Epithelial cell of prostate (primary cell): ENCODE results near the gene SMIM44.
"Not testable (repeated sequence)": the region's sequence is repeated elsewhere in the genome, so short reads cannot be mapped to it uniquely, and the experiment has no call there.

Experiments used
- DNase-seq: peaks from one replicate; pipeline ENCODE4 v3.0.0-alpha.2; 2011; ENCODE audit warnings: low read depth, low spot score
- H3K27ac ChIP-seq: fragments of 450-650 bp; 2 replicates; pipeline ENCODE4 v1.5.1; 2017; ENCODE audit warnings: mild to moderate bottlenecking

Gene SMIM44

DNA sequence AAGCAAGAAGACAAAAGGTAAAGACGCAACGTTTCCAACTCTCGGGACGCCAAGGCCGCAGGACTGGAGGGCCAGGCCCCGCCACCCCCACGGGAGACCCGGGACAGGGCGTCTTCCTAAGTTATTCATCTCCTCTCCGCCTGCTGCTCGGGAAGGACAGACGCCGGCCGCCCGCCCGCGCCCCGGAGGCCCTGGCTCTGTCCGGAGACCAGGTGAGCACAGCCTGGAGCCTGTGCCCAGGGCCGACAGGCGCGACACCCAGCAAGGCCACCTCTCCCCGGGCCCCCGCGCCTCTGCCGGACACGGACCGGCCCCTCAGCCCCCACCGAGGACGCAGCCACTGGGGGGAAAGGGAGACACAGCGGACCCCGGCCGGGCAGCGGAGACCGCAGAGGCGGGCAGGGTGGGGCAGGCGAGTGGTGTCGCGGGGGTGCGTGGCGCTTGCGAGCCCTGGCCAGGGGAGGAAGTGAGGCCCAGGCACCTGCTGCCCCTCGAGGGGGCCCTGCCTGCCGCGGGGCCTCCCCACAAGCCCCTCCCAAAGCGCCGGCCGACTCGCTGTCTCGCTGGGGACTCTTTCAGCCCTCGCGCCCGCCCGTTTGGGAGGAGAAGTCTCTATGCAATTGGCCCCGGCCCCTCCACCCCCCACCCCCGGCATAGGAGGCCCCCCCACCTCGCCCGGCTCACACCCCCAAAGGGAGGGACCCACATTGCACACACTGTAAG is 20.1 kb downstream of the SMIM44 start:
- DNase-seq, result no peak
- H3K27ac ChIP-seq, result no peak overlapping the region

DNA sequence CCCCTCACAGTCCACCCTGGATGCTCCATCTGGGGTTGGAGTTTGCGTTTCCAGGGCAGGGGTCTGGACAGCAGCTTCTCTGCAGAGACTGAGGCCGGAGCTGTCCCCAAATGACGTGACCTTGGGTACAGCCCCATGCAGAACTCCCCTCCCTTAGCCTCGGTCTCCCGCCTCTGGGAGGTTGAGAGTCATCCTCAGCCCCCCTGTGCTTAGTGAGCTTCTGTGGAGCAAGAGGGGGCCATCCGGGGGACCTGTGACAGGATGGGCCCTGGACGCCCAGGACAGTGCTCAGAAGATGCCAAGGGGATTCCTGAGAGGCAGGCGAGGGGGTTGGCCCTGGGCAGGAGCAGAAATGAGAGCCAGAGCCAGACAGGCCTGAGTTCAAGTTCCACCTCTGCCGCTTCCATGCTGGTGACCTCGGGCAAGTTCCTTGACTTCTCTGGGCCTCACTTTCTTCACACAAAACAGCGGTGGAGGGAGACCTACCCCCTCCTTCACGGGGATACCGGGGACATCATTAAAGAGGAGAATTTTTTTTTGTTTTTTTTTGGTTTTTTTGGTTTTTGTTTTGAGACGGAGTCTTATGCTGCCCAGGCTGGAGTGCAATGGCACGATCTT is 23.2 kb downstream of the SMIM44 start:
- DNase-seq, result no peak
- H3K27ac ChIP-seq, result no peak overlapping the region

DNA sequence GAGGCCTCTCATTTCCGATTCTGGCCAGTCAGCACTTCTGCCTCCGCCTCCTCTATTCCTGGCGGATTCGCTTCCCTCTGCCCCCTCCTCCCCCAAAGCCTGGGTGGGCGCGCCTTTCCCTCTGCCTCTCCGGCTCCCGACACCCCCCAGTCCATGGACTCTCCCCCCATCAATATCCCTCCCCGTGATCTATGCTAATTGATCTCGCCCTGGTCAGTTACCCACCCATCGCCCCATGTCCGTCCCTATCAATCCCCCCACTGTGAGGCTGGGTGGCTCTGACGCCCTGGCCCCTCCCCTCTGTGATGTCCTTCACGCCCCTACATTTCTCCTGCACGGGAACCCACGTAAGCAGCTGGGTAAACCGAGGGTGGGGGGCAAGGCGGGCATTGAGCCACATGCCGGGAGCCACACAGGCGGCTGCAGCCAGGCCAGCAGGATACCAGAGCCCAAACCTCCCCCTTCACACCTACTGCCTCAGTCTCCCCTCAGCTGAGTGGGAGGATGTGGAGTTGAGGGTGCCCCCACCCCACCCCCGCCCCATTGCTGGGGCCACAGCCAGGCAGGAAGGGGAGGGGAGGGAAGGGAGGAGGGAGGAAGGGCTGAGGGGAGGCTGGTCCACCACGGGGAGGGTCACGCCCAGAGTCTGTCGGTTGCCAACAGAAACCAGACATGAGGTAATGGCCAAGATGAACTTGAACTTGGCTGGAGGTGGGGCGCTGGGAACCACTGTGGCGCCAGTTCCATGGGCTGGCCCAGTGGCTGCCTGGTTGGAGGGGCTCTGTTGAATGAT is 24.0 kb downstream of the SMIM44 start:
- DNase-seq, result no peak
- H3K27ac ChIP-seq, result no peak overlapping the region

DNA sequence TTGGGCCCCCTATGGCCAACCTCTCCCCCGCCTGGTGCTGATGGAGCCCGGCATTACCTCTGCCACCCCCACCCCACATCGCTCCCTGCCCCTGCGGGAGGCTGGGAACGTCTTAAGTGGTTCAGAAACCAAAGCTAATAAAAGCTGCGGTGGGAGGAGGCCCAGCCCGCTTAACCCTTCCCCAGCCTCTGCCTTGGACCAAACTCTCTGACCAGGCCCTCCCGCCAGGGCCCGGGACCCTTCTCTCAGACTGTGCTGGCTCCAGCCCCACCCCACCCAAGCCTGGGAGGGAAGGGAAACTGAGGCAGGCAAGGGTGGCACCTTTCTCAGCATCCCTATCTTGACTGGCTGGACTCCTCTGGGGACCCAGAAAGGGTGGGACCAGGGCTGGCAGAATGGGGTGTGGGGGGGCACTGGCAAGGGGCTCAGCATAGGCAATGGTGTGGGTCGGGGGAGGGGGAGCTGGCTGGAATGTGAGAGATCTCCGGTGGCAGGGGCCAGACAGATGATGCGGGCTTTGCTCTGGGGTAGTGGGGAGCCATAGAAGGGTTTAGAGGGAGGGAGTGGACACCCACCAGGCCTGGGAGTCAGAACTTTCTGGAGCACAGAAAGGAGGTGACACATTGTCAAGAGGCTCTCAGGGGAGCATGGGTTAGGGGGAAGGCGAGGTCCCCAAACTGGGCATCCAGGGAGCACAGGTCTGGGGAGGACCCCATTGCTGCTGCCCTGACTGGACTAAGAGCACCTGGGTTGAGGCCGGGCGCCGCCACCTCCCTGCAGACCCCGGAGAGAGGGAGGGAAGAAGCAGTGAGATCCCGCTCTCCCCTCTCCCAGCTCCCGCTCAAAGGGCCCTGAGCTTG is 24.8 kb downstream of the SMIM44 start:
- DNase-seq, result no peak
- no peak overlapping the region for H3K27ac ChIP-seq

DNA sequence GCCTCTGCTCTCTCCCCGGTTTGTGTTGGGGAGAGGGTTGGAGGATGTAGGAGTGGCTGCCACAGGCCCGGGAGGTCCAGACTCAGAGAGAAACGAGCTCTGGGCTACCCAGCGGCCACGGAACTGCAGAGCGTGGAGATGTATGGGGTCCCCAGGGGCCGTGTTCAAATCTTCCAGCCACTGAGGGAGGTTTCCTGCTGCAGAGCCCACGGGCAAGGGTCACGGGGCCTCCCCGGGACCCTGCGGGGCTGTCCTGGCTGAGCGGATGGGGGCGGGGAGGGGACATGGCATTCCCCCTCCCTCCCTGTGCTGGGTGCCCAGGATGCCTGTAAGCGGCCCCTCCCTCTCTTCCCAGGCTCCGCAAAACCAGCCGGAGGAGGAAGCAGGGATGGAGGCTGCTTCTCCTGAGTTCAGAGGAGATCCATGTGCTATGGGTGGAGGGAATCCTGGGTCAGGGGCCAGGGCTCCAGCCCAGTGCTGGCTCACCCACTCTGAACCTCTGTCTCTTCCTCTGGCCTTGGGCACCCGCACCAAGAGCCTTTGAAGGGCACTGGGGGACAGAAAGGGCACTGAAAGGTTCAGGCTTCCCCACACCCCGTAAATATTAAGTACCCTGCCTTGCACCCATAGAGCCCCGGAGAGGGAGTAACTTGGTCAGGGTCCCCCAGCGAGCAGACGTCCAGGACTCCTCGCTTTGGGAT is 25.6 kb downstream of the SMIM44 start:
- no peak for DNase-seq
- H3K27ac ChIP-seq, result no peak overlapping the region

DNA sequence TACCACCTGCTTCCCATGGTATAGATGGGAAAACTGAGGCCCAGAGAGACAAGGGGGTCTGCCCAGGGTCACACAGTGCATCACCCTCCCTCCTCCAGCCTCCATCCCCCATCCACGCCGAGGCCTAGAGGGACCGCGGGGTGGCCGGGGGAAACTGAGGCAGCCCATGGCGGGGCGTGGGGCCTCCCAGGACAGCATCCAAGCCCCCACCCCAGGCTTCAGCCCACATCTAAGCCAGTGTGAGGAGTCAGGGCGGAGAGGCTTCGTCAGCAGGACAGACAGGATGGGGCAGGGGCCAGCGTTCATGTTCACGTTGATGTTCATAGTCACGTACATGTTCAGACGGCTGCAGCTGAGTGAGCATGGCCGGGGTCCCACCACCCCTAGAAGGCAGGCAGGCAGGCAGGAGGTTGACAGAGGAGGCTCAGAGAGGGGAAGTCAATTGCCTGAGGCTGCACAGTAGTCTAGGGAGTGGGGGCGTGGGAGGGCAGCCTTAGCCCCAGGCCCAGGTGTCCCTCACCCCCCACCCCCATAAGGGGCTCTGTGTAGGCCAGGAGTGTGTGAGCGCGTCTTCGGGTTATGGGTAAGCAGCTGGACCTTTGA is 26.2 kb downstream of the SMIM44 start:
- H3K27ac ChIP-seq, result no peak overlapping the region
- DNase-seq, result no peak

DNA sequence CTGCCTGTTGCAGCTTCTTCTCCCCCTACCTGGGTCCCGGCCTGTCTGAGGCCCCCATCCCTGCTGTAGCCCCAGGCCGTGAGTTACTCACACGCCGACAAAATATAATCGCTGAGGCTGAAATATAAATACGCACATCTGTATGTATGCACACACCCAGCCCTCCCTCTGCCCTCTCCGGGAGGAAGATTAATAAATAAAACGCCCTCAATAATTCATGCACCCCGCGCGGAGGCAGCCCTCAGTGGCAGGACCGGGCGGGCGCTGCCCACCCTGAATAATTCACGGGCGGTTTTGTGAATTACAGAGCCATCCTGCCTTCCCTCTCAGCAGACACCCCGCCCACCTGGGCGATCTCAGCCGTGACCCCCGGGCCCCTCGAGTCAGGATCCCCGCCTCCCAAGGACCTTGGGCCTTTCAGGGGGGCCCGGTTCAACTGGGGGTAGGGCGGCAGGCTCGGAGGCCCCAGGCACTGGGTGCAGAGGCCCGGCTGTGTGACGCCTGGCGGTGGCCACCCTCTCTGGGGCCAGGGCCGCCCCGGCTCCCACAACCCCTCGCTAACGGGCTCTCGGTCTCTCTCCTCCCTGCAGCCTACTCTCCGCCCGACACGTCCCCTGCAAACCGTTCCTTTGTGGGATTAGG is 27.2 kb downstream of the SMIM44 start:
- DNase-seq, result no peak
- no peak overlapping the region for H3K27ac ChIP-seq

DNA sequence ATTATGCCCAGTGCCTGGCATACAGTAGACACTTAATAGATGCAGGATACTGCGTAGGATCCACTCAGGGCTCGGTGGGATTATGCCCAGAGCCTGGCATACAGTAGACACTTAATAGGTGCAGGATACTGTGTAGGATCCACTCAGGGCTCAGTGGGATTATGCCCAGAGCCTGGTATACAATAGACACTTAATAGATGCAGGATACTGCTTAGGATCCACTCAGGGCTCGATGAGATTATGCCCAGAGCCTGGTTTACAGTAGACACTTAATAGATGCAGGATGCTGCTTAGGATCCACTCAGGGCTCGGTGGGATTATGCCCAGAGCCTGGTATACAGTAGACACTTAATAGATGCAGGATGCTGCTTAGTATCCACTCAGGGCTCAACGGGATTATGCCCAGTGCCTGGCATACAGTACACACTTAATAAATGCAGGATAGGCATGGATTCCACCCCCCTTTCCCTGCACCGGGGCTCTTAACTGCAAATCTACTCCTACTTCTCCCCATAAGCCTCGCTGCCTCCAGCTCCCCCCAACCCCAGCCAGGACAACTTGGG is 27.8 kb downstream of the SMIM44 start:
- no peak for DNase-seq
- H3K27ac ChIP-seq, result no peak overlapping the region

DNA sequence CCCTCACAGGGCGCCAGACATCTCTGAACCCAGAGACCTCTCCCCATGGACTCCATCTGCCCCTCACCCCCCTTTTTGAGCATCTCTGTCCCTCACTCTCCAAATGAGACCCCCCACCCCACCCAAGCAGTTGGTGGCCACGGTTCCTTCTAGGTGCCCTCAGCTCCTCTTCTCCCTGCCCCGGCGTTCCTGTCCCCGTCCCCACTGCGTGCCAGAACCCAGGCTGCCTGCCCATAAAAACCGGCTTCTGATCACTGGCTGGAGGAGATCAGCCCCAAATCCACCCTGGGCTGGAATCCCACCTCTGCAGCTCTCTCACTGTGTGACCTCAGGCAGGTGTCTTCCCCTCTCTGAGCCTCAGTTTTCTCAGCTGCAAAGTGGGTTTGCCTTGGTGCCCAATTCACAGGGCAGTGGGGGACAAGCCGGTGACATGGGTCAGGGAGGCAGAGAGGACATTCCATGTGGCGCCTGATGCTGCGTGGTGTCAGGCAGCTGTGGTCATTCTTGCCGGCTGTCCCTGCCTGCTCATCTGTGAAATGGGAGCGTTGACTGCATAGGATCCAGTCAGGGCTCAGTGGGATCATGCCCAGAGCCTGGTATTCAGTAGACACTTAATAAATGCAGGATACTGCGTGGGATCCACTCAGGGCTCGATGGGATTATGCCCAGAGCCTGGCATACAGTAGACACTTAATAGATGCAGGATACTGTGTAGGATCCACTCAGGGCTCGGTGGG is 28.4 kb downstream of the SMIM44 start:
- H3K27ac ChIP-seq, result no peak overlapping the region
- DNase-seq, result no peak

DNA sequence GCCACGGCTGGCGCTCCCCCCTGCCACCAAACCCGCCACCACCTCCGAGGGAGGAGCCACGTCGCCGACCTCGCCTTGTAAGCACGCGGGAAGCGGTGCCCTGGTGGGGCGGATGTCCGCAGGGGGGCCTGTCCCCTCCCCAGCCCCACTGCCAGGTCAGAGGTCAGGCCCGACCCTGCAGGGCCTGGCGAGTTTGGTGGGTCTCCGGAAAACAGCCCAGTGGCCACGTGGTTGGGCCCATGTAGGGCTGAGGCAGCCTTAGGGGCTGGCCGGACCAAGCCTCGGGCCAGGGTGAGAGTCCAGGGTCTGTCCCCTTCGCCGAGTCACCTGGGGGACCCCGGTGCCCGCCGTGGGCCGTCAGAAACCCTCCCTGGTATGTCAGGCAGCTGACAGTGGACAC is 29.4 kb downstream of the SMIM44 start:
- no peak overlapping the region for H3K27ac ChIP-seq
- DNase-seq, result no peak

DNA sequence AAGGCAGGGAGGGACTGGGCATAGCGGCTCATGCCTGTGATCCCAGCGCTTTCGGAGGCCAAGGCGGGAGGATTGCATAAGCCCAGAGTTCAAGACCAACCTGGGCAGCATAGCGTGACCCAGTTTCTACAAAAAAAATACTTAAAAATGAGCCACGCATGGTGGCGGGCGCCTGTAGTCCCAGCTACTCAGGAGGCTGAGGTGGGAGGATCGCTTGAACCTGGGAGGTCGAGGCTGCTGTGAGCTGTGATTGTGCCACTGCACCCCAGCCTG is 30.4 kb downstream of the SMIM44 start:
- not testable (repeated sequence) for H3K27ac ChIP-seq

DNA sequence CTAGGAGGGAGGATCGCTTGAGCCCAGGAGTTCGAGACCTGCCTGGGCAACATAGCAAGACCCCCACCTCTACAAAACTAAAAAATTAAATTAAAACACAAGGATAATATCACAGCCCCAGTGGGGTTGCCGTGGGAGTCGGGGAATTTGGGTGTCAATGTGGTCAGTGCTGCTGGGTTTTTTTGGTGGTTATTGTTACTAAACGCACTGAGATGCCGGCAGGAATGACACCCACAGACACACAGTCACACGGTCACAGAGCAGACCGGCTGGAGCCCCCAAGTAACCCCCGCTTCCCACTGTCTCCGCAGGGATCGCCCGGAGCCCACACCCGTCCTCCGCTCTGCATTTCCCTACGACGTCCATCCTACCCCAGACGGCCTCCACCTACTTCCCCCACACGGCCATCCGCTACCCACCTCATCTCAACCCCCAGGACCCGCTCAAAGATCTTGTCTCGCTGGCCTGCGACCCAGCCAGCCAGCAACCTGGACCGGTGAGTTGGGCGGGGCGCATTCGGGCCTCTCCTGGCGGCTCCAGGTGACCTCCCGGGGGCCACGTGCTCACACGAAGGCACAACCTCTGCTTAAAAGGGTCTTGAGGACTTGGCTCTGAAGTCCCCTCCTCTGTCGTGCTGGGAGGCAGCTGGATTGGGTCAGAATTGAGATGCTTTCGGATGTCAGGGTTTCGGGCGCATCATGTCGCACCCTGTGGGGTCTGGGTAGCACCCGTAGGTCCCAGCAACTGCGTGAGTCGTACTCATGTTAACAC is 30.9 kb downstream of the SMIM44 start:
- DNase-seq, result no peak
- H3K27ac ChIP-seq, result peak overlapping the region; percentile 89

More for the DNA sequence above, 30.4 kb downstream of the SMIM44 start:
- DNase-seq, result not testable (repeated sequence)

DNA sequence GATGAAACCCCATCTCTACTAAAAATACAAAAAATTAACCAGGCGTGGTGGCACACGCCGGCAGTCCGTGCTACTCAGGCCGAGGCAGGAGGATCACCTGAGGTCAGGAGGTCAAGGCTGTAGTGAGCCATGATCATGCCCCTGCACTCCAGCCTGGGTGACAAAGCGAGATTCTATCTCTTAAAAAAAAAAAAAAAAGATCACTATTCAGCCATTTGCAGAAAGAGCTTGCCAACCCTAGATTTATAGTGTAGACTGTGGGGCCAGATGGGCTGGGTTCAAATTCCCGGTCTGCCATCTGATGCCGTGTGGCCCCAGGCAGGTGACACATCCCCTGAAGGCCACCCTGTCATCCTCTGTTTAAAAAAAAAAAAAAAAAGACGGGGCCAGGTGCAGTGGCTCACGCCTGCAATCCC is 31.8 kb downstream of the SMIM44 start:
- H3K27ac ChIP-seq, result peak overlapping the region; percentile 89
- DNase-seq, result no peak

DNA sequence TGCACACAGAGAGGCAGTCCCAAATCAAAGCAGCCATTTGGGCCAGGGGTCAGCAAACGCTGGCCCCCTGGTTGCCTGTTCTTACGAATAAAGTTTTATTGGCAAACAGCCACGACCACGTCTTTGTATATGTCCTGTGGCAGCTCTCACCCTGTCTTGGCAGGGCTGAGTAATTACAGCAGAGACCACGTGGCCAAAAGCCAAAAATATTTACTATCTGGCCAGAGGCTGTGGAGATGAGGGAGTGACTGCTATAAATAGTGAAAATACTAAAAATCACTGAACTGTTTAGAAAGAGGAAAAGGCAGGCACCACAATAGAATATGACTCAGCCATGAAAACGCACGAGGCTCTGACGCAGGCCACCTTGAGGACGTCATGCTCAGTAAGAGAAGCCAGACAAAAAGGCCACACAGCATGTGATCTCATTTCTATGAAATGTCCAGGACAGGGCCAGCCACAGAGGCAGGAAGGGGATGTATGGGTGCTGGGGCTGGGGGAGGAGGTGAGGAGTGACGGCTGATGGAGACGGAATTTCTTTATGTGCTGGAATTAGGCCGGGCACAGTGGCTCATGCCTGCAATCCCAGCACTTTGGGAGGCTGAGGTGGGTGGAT is 32.3 kb downstream of the SMIM44 start:
- peak overlapping the region; percentile 89 for H3K27ac ChIP-seq
- peak; percentile 82 for DNase-seq

DNA sequence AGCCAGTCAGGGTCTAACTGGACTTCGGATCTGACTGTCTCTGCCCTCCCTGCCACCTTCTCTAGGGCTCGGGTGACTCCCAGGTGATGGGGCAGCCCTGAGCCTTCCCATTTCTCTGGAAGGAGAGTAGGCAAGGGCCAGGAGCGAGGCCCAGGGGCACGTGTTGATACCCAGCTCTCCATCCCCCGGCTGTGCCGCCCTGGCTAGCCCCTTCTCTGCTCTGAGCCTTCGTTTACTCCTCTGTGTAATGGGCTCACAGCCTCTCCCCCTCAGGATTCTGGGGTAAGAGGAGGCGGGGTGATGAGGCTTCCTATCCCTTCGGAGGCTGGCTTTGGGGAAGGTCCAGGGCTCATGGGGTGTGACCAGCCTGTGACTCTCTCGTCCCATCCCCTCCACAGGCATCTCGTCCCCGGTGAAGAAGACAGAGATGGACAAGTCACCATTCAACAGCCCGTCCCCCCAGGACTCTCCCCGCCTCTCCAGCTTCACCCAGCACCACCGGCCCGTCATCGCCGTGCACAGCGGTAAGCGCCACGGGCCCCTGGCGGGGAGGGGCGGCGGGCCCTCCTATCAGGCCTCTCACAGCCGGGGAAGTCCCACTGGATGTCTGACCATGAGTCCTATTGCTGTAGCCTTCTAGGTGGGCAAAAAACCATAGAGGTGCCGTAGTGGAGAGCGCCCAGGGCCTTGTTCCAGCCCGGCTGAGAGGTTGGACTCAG is 34.5 kb downstream of the SMIM44 start:
- H3K27ac ChIP-seq, result no peak overlapping the region
- no peak for DNase-seq

DNA sequence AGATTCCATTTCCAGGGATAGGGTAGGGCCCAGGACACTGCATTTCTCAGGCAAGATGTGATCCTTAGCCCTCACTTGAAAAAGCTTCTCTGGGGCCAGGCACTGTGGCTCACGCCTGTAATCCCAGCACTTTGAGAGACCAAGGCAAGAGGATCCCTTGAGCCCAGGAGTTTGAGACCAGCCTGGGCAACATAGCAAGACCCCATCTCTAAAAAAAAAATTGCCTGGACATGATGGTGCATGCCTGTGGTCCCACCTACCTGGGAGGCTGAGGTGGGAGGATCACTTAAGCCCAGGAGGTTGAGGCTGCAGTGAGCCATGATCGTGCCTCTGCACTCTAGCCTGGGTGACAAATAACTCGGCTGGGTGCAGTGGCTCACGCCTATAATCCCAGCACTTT is 36.6 kb downstream of the SMIM44 start:
- not testable (repeated sequence) for H3K27ac ChIP-seq, DNase-seq
